GM12874 (cell line): ENCODE data around the gene IGF2.
A peak's percentile ranks its signal among the peaks of the same experiment; 100 is the strongest.

ENCODE experiments used
- TF ChIP-seq, protein P1 (sequence below): IDR thresholded peaks from 2 replicates; pipeline ENCODE4 v1.5.1; 2011; ENCODE audit warnings: low read depth, mild to moderate bottlenecking, control low read depth, low read length, moderate library complexity; ENCODE audit not compliant: insufficient read depth

Gene IGF2

GRCh38 chr11:2163428-2163978, 24.3 kb upstream of the IGF2 start:
- TF ChIP-seq, protein P1, sequence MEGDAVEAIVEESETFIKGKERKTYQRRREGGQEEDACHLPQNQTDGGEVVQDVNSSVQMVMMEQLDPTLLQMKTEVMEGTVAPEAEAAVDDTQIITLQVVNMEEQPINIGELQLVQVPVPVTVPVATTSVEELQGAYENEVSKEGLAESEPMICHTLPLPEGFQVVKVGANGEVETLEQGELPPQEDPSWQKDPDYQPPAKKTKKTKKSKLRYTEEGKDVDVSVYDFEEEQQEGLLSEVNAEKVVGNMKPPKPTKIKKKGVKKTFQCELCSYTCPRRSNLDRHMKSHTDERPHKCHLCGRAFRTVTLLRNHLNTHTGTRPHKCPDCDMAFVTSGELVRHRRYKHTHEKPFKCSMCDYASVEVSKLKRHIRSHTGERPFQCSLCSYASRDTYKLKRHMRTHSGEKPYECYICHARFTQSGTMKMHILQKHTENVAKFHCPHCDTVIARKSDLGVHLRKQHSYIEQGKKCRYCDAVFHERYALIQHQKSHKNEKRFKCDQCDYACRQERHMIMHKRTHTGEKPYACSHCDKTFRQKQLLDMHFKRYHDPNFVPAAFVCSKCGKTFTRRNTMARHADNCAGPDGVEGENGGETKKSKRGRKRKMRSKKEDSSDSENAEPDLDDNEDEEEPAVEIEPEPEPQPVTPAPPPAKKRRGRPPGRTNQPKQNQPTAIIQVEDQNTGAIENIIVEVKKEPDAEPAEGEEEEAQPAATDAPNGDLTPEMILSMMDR: no peak

DNA sequence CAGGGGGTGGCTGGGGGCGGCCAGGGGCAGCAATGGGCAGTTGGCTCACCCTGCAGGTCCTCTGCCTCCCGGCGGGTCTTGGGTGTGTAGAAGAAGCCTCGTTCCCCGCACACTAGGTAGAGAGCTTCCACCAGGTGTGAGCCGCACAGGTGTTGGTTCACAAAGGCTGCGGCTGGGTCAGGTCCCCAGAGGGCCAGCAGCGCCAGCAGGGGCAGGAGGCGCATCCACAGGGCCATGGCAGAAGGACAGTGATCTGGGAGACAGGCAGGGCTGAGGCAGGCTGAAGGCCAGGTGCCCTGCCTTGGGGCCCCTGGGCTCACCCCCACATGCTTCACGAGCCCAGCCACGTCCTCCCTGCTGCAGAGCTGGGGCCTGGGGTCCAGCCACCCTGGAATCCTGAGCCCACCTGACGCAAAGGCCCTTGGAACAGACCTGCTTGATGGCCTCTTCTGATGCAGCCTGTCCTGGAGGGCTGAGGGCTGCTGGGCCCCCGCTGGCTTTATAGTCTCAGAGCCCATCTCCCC, 21.6 kb upstream of the IGF2 start, which contains the start of gene INS:
TSS of gene INS (minus strand) at position 474 of the 524 bp plus-strand sequence. CDS start at position 236, 238 bp downstream.
- TF ChIP-seq, protein P1: no peak

GRCh38 chr11:2159536-2160413, 20.6 kb upstream of the IGF2 start:
- TF ChIP-seq, protein P1: no peak

- TF ChIP-seq, protein P1: no peak
These were observed 19.8 kb upstream of the IGF2 start for GRCh38 chr11:2158966-2159365.

- TF ChIP-seq, protein P1: no peak
These were observed 19.1 kb upstream of the IGF2 start for GRCh38 chr11:2158296-2158737.

DNA sequence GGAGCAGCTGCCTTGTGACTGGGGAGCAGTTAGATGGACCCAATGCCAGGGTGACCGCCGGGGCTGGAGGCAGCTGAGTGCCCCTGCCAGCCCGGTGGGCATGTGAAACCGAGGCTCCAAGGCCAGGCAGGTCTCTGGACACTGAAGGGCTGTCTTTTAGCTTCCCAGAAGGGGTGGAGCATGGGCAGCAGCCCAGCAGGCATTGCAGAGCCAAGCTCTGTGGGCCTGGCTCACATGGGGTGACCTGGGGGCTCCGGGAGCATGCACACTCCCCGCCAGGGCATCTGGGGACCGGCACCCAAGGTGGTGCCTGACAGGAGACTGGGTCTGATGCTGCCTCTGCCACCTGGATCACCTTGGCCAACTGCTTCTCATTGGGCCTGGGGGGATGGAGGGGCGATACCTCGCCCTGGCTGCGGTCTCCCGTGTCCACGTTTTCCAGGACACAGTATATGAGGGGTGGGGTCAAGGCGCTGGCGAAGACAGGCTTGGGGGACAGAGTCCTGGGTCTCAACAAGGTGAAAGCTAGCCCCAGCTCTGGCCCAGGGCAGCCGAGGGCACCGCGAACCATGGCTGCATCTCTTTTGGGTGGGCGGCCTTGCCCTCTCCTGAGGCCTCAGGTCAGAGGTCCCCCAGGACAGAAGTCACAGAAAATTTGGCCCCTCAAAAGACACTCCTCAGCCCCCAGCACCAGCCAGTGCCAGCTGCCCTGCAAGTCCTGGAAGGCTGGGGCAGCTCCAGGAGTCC, 18.3 kb upstream of the IGF2 start:
- TF ChIP-seq, protein P1: no peak

- TF ChIP-seq, protein P1: peak; percentile 90
These were observed 17.4 kb upstream of the IGF2 start for GRCh38 chr11:2156416-2157182.
